ENCODE data around the gene CBARP. TPM values are rescaled to one million over a fixed set of nuclear protein-coding genes. Genes with fewer than 3 reads are reported as not detected.

Gene CBARP
- total and polyA plus RNA-seq, 2 of the 4 experiments (the other 2 are of a cell fraction), result 0.18 to 3.9 TPM

DNA sequence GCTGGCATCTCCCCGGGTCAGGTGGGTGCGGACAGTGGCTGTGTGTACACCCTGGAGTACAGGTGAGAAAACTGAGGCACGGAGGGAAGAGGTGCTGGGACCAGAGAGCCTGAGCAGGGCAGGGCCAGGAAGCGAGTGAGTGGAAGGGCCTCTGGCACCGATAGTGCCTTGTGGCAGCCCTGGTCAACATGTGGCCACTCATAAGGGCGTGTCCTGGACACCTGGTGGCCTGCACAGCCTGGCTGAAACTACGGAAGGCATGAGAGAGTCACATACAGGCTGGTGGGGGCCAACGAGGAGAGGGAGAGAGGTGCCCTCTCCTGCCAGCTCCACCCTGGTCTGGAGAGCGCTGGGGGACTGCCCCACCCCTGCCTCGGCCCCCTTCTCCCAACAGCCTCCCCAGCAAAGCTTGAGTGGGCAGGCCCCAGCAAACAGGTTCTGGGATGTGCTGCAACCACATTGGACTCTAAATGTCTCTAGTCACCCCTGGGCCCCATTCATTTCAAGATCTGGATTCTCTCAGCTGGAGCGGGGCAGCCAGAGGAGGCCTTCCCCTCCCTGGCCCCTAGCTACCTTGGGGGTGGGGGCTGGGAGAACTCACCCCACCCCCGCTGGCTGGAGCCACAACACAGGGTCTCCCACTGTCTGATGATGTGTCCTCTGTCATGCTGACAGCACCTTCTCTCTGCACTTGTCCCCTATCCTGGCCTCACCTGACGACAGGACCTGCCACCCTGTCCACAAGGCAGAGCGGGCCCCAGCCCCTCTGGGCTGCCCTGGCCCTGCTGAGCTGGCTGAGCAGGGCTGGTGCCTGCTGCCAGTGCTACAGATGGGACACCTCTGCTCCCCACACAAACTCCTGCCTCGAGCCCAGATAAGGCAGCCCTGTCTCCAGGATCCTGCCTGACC, 5.8 kb downstream of the CBARP start:
- Histone ChIP-seq H2BK15ac (ENCODE audit: low read depth, low read length) (no peak overlapping the region), H3K4me2 (ENCODE audit: low read depth, low read length) (no peak overlapping the region), H4K20me1 (ENCODE audit: insufficient read depth, low read length) (peaks cover 38% of the 10 kb centered on the region), H2AK5ac (ENCODE audit: low read depth, low read length) (peak overlapping the region; percentile 46), H3K27ac (ENCODE audit: insufficient read depth, low read length) (no peak overlapping the region), H3K9ac (ENCODE audit: low read depth, low read length) (no peak overlapping the region), H4K8ac (ENCODE audit: low read depth in 2 of 2, low read length in 2 of 2) (no peak overlapping the region), H3K9me1 (ENCODE audit: insufficient read depth, low read length) (no peaks in the 10 kb centered on the region), H3K14ac (replicated peaks; ENCODE audit: low read depth, low read length) (no peak overlapping the region), H3K56ac (ENCODE audit: extremely low read depth, insufficient read depth, low read length) (no peak overlapping the region), H4K91ac (ENCODE audit: insufficient read depth, low read depth, low read length) (no peak overlapping the region), H2AFZ (replicated peaks; ENCODE audit: low read length, poor library complexity) (peak overlapping the region; percentile 56), H3K4me3 (ENCODE audit: insufficient read depth, low read depth, low read length) (no peak overlapping the region), H2BK5ac (ENCODE audit: low read depth, low read length, poor library complexity, severe bottlenecking) (no peak overlapping the region), H3K27me3 (ENCODE audit: control insufficient read depth, insufficient read depth, low read length) (no peaks in the 10 kb centered on the region), H3K79me1 (ENCODE audit: low read depth in 1 of 2, low read length in 2 of 2) (peaks cover 10 to 38% of the 10 kb centered on the region in 2 experiments), H3K23ac (ENCODE audit: low read depth, low read length) (no peak overlapping the region), H3K18ac (ENCODE audit: low read depth, low read length) (no peak overlapping the region), H3K4ac (ENCODE audit: low read depth, low read length) (no peak overlapping the region), H3K36me3 (ENCODE audit: control insufficient read depth, insufficient read depth, low read length) (peaks cover 55% of the 10 kb centered on the region), H2BK120ac (ENCODE audit: low read depth, low read length) (no peak overlapping the region), H3K9me3 (ENCODE audit: control insufficient read depth, insufficient read depth, low read length) (no peaks in the 10 kb centered on the region), H2BK20ac (ENCODE audit: low read depth, low read length) (no peak overlapping the region), H2AK9ac (replicated peaks; ENCODE audit: low read depth, low read length, poor library complexity) (peak overlapping the region; percentile 87), H4K5ac (ENCODE audit: low read depth, low read length) (no peak overlapping the region), H3K4me1 (ENCODE audit: control insufficient read depth, insufficient read depth, low read length) (peaks cover 20% of the 10 kb centered on the region)
- CTCF ChIA-PET, result no interaction called here
- intact Hi-C loops (cut with micrococcal nuclease) (no loop called here), in situ Hi-C loops (cut with MboI; ENCODE audit: low sequenced_read_pairs) (no loop called here), dilution Hi-C loops (cut with HindIII; ENCODE audit: low sequenced_read_pairs, unreplicated experiment) (no loop called here)
- 77% methylated on average over 6 of the region's 15 CpGs; no CpG with 5 or more reads in 1 of the 2 experiments for WGBS, 2 experiments (ENCODE audit: extremely low coverage in 2 of 2, insufficient read length in 1 of 2)
- POLR2A ChIA-PET (ENCODE audit: unreplicated experiment), result no interaction called here
- BruUV-seq (replicated peaks), result no TSS peak
- no peak for DNase-seq
- peak; percentile 8 for ATAC-seq (ENCODE audit: low read depth)
- TF ChIP-seq RAD21 (IDR thresholded peaks at IDR 0.05; ENCODE audit: low read length) (no peak), MAFK (IDR thresholded peaks at IDR 0.05; ENCODE audit: low read depth, low read length) (no peak), MXI1 (IDR thresholded peaks at IDR 0.05; ENCODE audit: borderline replicate concordance, low read depth, low read length) (no peak), RFX5 (IDR thresholded peaks at IDR 0.05; ENCODE audit: low read depth, low read length) (no peak), MAZ (IDR thresholded peaks at IDR 0.05; ENCODE audit: borderline replicate concordance, low read depth, low read length) (no peak), SMC3 (IDR thresholded peaks at IDR 0.05; ENCODE audit: low read depth, low read length) (no peak), CEBPB (IDR thresholded peaks at IDR 0.05; ENCODE audit: low read depth, low read length) (no peak), NFE2L2 (IDR thresholded peaks at IDR 0.05; ENCODE audit: low read depth, low read length) (no peak), FOS (IDR thresholded peaks at IDR 0.05; ENCODE audit: low read depth, low read length) (no peak), BHLHE40 (IDR thresholded peaks at IDR 0.05; ENCODE audit: low read depth, low read length) (no peak), POLR2A (IDR thresholded peaks at IDR 0.05; ENCODE audit: low read depth, low read length) (no peak), RCOR1 (IDR thresholded peaks at IDR 0.05; ENCODE audit: insufficient replicate concordance, low read length) (no peak)
- TF ChIP-seq, protein P1, sequence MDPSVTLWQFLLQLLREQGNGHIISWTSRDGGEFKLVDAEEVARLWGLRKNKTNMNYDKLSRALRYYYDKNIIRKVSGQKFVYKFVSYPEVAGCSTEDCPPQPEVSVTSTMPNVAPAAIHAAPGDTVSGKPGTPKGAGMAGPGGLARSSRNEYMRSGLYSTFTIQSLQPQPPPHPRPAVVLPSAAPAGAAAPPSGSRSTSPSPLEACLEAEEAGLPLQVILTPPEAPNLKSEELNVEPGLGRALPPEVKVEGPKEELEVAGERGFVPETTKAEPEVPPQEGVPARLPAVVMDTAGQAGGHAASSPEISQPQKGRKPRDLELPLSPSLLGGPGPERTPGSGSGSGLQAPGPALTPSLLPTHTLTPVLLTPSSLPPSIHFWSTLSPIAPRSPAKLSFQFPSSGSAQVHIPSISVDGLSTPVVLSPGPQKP (IDR thresholded peaks at IDR 0.05; ENCODE audit: borderline replicate concordance, low read depth, low read length), result no peak
- TF ChIP-seq, protein P2, sequence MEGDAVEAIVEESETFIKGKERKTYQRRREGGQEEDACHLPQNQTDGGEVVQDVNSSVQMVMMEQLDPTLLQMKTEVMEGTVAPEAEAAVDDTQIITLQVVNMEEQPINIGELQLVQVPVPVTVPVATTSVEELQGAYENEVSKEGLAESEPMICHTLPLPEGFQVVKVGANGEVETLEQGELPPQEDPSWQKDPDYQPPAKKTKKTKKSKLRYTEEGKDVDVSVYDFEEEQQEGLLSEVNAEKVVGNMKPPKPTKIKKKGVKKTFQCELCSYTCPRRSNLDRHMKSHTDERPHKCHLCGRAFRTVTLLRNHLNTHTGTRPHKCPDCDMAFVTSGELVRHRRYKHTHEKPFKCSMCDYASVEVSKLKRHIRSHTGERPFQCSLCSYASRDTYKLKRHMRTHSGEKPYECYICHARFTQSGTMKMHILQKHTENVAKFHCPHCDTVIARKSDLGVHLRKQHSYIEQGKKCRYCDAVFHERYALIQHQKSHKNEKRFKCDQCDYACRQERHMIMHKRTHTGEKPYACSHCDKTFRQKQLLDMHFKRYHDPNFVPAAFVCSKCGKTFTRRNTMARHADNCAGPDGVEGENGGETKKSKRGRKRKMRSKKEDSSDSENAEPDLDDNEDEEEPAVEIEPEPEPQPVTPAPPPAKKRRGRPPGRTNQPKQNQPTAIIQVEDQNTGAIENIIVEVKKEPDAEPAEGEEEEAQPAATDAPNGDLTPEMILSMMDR (conservative IDR thresholded peaks at IDR 0.05; ENCODE audit: low read depth, low read length), result no peak
- TF ChIP-seq, protein P3, sequence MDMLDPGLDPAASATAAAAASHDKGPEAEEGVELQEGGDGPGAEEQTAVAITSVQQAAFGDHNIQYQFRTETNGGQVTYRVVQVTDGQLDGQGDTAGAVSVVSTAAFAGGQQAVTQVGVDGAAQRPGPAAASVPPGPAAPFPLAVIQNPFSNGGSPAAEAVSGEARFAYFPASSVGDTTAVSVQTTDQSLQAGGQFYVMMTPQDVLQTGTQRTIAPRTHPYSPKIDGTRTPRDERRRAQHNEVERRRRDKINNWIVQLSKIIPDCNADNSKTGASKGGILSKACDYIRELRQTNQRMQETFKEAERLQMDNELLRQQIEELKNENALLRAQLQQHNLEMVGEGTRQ (IDR thresholded peaks at IDR 0.05; ENCODE audit: low read depth, low read length), result no peak
